MG63 (cell line): ENCODE data around the gene MSANTD7. TPM values are rescaled to one million over a fixed set of nuclear protein-coding genes. Genes with fewer than 3 reads are reported as not detected.
A peak's percentile ranks its signal among the peaks of the same experiment; 100 is the strongest.
"Not testable (repeated sequence)": the region's sequence is repeated elsewhere in the genome, so short reads cannot be mapped to it uniquely, and the experiment has no call there.

Source experiments
- DNase-seq: peaks from one replicate; pipeline ENCODE4 v3.0.0-alpha.2; 2020
- H3K27me3 ChIP-seq: fragments of 250-450 bp; sonication (Bioruptor Pico); 2 replicates; pipeline ENCODE4 v1.5.1; 2020; ENCODE audit warnings: mild to moderate bottlenecking, moderate library complexity
- H3K36me3 ChIP-seq: fragments of 250-450 bp; sonication (Bioruptor Pico); 2 replicates; pipeline ENCODE4 v1.5.1; 2020; ENCODE audit warnings: mild to moderate bottlenecking, moderate library complexity
- H3K4me3 ChIP-seq: fragments of 250-450 bp; sonication (Bioruptor Pico); 2 replicates; pipeline ENCODE4 v1.5.1; 2020; ENCODE audit warnings: mild to moderate bottlenecking, moderate library complexity
- H3K9me3 ChIP-seq: fragments of 250-450 bp; sonication (Bioruptor Pico); 2 replicates; pipeline ENCODE4 v1.5.1; 2020; ENCODE audit warnings: mild to moderate bottlenecking, moderate library complexity
- total RNA-seq: library from RNA; depleted of rRNA; stranded (reverse); fragments of >200 nt; shearing (Covaris generic); gene quantifications from 2 replicates; pipeline ENCODE4 v1.2.3, GENCODE V29; 2014; ENCODE audit warnings: low replicate concordance; rRNA removed

Gene MSANTD7
- total RNA-seq, 1 experiment from 2014 or later: 16.1 TPM

GRCh38 chr10:14864466-14864865 lies 26.4 kb downstream of the MSANTD7 start:
- H3K36me3 ChIP-seq: peaks cover 45% of the 10 kb centered on the region
- not testable (repeated sequence) for DNase-seq, H3K27me3 ChIP-seq, H3K4me3 ChIP-seq, H3K9me3 ChIP-seq

- not testable (repeated sequence) for H3K9me3 ChIP-seq, DNase-seq, H3K4me3 ChIP-seq, H3K27me3 ChIP-seq
- peaks cover 48% of the 10 kb centered on the region for H3K36me3 ChIP-seq
Observed at GRCh38 chr10:14864871-14865270, 26.8 kb downstream of the MSANTD7 start.

- DNase-seq: peak; percentile 63
- Histone ChIP-seq H3K9me3 (no peaks in the 10 kb centered on the region), H3K27me3 (no peaks in the 10 kb centered on the region), H3K4me3 (no peak overlapping the region), H3K36me3 (peaks cover 38% of the 10 kb centered on the region)
Observed at GRCh38 chr10:14873090-14873760, 35.1 kb downstream of the MSANTD7 start.

GRCh38 chr10:14875941-14876340 lies 37.8 kb downstream of the MSANTD7 start:
- no peaks in the 10 kb centered on the region for H3K9me3 ChIP-seq
- H3K36me3 ChIP-seq: peaks cover 23% of the 10 kb centered on the region
- no peak overlapping the region for H3K4me3 ChIP-seq
- no peaks in the 10 kb centered on the region for H3K27me3 ChIP-seq
- DNase-seq: no peak

GRCh38 chr10:14876764-14877163 lies 38.7 kb downstream of the MSANTD7 start:
- no peak overlapping the region for H3K4me3 ChIP-seq
- H3K36me3 ChIP-seq: peaks cover 21% of the 10 kb centered on the region
- no peaks in the 10 kb centered on the region for H3K9me3 ChIP-seq
- no peak for DNase-seq
- no peaks in the 10 kb centered on the region for H3K27me3 ChIP-seq

- peak within 1 kb of the TSS; percentile 78 for H3K4me3 ChIP-seq
- peak; percentile 95 for DNase-seq
- peaks cover 26% of the 10 kb centered on the region for H3K36me3 ChIP-seq
- no peaks in the 10 kb centered on the region for H3K9me3 ChIP-seq
- no peaks in the 10 kb centered on the region for H3K27me3 ChIP-seq
Observed at GRCh38 chr10:14878266-14879123, 40.4 kb downstream of the MSANTD7 start, which contains the start of gene SUV39H2. TSS of gene SUV39H2 (plus strand) at chr10:14878866. CDS start at chr10:14878889, 23 bp downstream.

- H3K27me3 ChIP-seq: no peaks in the 10 kb centered on the region
- H3K4me3 ChIP-seq: peak overlapping the region; percentile 78
- peak; percentile 39 for DNase-seq
Observed at GRCh38 chr10:14879124-14879927, 41.2 kb downstream of the MSANTD7 start.

GRCh38 chr10:14879928-14880193 lies 41.8 kb downstream of the MSANTD7 start:
- H3K36me3 ChIP-seq: peaks cover 38% of the 10 kb centered on the region
- DNase-seq: no peak
- no peaks in the 10 kb centered on the region for H3K27me3 ChIP-seq
- no peaks in the 10 kb centered on the region for H3K9me3 ChIP-seq
- peak overlapping the region; percentile 78 for H3K4me3 ChIP-seq

More at GRCh38 chr10:14879124-14879927, 41.2 kb downstream of the MSANTD7 start:
- Histone ChIP-seq H3K36me3 (peaks cover 33% of the 10 kb centered on the region), H3K9me3 (no peaks in the 10 kb centered on the region)

- Histone ChIP-seq H3K27me3 (no peaks in the 10 kb centered on the region), H3K36me3 (peaks cover 41% of the 10 kb centered on the region), H3K4me3 (peak overlapping the region; percentile 78), H3K9me3 (no peaks in the 10 kb centered on the region)
- DNase-seq: no peak
Observed at GRCh38 chr10:14880229-14880628, 42.1 kb downstream of the MSANTD7 start.

- Histone ChIP-seq H3K9me3 (no peaks in the 10 kb centered on the region), H3K36me3 (peaks cover 58% of the 10 kb centered on the region), H3K27me3 (no peaks in the 10 kb centered on the region), H3K4me3 (no peak overlapping the region)
- no peak for DNase-seq
Observed at GRCh38 chr10:14884082-14884481, 46.0 kb downstream of the MSANTD7 start.

Other genes starting within 250 kb of the MSANTD7 start
- gene FAM107B, start 63.4 kb upstream of the MSANTD7 start, total RNA-seq: 62.0 and 103 TPM in 2 replicates
- 0.92 TPM in 1 of 2 replicates, not detected in the other for gene CDNF, start 269 bp upstream of the MSANTD7 start, total RNA-seq
- gene HSPA14, start within 50 bp of the MSANTD7 start, total RNA-seq: 30.5 and 54.1 TPM in 2 replicates
- gene SUV39H2, start 40.6 kb downstream of the MSANTD7 start, total RNA-seq: 20.6 and 29.4 TPM in 2 replicates
- 5.8 and 8.5 TPM in 2 replicates for gene DCLRE1C, start 115.8 kb downstream of the MSANTD7 start, total RNA-seq
- not detected in 2 replicates for gene MEIG1, start 121.1 kb downstream of the MSANTD7 start, total RNA-seq
- gene OLAH, start 205.6 kb downstream of the MSANTD7 start, total RNA-seq: 0.23 TPM in 1 of 2 replicates, not detected in the other